ENCODE results near the gene PNCK.

PNCK gene

DNA sequence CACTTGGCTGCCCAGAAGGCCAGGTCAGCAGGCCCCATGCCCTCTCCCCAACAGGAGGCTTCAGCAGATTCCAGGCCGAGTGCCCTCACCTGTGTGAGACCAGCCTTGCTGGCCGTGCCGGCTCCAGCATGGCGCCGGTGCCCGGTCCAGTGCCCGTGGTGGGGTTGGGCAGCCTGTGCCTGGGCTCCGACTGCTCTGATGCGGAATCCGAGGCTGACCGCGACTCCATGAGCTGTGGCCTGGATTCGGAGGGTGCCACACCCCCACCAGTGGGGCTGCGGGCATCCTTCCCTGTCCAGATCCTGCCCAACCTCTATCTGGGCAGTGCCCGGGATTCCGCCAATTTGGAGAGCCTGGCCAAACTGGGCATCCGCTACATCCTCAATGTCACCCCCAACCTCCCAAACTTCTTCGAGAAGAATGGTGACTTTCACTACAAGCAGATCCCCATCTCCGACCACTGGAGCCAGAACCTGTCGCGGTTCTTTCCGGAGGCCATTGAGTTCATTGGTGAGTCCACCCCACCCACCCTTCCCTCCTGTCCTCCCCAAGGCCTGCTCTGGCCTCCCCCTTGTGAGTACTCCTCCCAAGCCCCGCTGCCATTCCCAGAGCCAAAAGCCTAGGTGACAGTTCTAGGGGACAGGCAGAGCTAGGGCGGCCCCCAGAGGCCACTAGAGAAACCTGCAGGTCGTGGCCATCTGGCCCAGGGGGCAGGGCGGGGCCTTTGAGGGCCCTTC is 24.3 kb downstream of the PNCK start:
- ChIA-PET CTCF (interaction anchor here (1.2 to 1.8 kb wide), 4 partner anchors 10 to 96 kb away, joined by 3 to 5 read pairs (median 5); no protein-coding TSS in a partner anchor), POLR2A (no interaction called here)
- DNase-seq (ENCODE audit: low read depth, low spot score), result no peak
- TF ChIP-seq, protein P1, sequence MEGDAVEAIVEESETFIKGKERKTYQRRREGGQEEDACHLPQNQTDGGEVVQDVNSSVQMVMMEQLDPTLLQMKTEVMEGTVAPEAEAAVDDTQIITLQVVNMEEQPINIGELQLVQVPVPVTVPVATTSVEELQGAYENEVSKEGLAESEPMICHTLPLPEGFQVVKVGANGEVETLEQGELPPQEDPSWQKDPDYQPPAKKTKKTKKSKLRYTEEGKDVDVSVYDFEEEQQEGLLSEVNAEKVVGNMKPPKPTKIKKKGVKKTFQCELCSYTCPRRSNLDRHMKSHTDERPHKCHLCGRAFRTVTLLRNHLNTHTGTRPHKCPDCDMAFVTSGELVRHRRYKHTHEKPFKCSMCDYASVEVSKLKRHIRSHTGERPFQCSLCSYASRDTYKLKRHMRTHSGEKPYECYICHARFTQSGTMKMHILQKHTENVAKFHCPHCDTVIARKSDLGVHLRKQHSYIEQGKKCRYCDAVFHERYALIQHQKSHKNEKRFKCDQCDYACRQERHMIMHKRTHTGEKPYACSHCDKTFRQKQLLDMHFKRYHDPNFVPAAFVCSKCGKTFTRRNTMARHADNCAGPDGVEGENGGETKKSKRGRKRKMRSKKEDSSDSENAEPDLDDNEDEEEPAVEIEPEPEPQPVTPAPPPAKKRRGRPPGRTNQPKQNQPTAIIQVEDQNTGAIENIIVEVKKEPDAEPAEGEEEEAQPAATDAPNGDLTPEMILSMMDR (IDR thresholded peaks at IDR 0.05; ENCODE audit: insufficient read depth, low read length, missing control alignments), result peak; percentile 20
- no peak overlapping the region for H3K4me3 ChIP-seq (ENCODE audit: low read depth, low read length)

- ChIA-PET CTCF (interaction anchor here (0.7 to 1.8 kb wide), 6 partner anchors 8 to 108 kb away, joined by 3 to 5 read pairs (median 4); no protein-coding TSS in a partner anchor), POLR2A (no interaction called here)
- no peak overlapping the region for H3K4me3 ChIP-seq (ENCODE audit: low read depth, low read length)
- TF ChIP-seq, protein P1 (IDR thresholded peaks at IDR 0.05; ENCODE audit: insufficient read depth, low read length, missing control alignments), result no peak
- no peak for DNase-seq (ENCODE audit: low read depth, low spot score)
These were observed 25.0 kb downstream of the PNCK start for GRCh38 chrX:153648358-153649177.

GRCh38 chrX:153647461-153648357 is 25.9 kb downstream of the PNCK start:
- ChIA-PET CTCF (interaction anchor here (0.9 to 1.5 kb wide), 4 partner anchors 9 to 20 kb away, joined by 3 to 5 read pairs (median 4); no protein-coding TSS in a partner anchor), POLR2A (no interaction called here)
- no peak overlapping the region for H3K4me3 ChIP-seq (ENCODE audit: low read depth, low read length)
- TF ChIP-seq, protein P1 (IDR thresholded peaks at IDR 0.05; ENCODE audit: insufficient read depth, low read length, missing control alignments), result no peak
- DNase-seq (ENCODE audit: low read depth, low spot score), result no peak

DNA sequence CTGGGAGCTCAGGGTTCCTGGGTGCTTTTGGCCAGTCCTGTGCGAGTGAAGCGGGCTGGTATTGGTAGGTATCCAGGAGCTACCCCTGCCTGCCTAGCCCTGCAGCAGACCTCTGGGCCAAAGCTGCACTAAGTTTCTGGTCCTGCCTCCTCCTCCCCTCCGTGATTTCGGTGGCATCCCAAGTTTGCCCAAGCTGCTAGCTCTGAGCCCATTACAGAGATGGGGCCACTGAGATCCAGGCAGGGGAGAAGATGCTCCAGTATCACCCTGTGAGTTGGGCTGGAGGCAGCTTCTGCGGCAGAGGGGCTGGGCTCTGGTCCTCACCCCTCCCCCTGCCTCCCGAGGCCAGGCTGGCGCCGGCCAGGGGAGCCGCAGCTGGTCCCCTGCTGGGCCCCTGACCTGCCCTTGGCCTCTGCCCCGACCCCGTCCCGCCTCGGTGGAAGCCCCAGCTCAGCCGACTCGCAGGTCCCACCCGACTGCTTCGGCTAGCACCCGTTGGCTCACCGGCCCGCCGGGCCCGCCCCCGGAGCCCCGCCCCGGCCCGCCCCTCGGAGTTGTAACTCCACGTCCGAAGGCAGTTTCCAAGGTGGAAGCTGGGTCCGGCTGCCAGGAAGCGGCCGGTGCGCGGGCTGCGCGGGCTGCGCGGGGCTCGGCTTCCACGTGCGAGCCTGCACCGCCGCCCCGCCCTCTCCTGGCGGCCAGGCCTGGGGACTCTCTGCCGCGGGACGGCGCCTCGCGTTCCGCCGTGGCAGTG is 26.8 kb downstream of the PNCK start, which contains the start of gene DUSP9:
DUSP9 (plus strand) TSS at position 584 of the 754 bp plus-strand sequence. CDS start 751 bp downstream, outside the sequence.
- TF ChIP-seq, protein P1 (IDR thresholded peaks at IDR 0.05; ENCODE audit: insufficient read depth, low read length, missing control alignments), result no peak
- no peak for DNase-seq (ENCODE audit: low read depth, low spot score)
- POLR2A ChIA-PET, result no interaction called here
- H3K4me3 ChIP-seq (ENCODE audit: low read depth, low read length), result no peak within 1 kb of the TSS
- CTCF ChIA-PET, result interaction anchor here (0.7 to 1.2 kb wide), 4 partner anchors 11 to 92 kb away, joined by 3 to 5 read pairs (median 4); no protein-coding TSS in a partner anchor

DNA sequence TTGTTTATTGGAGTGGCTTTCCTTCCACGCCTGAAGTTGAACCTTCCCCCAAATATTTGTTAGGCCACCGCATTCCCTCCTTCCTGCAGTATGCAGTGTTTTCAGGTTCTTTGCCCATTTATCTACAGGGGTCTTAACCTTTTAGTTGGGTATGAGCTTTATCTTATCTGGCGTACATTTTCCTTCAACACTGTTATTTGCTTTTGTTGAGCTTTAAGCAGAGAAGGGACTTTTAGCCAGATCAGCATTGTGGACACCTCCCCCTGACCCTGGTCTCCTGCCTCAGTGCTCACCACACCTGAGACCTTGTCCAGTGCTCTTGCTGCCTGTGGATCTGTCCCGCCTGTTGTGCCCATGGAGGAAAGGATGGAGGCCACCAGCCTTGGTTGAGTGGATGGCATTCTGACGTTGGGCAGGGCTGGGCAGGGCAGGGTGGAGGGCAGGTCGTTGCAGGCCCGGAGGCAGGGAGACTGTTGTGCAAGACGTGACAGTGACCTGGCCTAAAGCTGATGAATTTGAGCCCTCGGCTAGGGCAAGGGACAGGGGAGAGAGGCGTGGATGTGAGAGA is 27.6 kb downstream of the PNCK start:
- ChIA-PET CTCF (interaction anchor here (0.7 to 3.2 kb wide), 4 partner anchors 10 to 106 kb away, joined by 3 to 12 read pairs (median 4); no protein-coding TSS in a partner anchor), POLR2A (no interaction called here)

More for the DNA sequence above, 27.6 kb downstream of the PNCK start:
- TF ChIP-seq, protein P1 (IDR thresholded peaks at IDR 0.05; ENCODE audit: insufficient read depth, low read length, missing control alignments), result no peak
- DNase-seq (ENCODE audit: low read depth, low spot score), result no peak
- no peak overlapping the region for H3K4me3 ChIP-seq (ENCODE audit: low read depth, low read length)

Measured in AG04449 (cell line).